Parathyroid adenoma (tissue), 2 donors: Measurements from ENCODE around the gene GATB.

Experiments
- H2AFZ ChIP-seq: fragments of 300-600 bp; sonication (generic); one replicate; pipeline ENCODE4 v1.7.0; 2017; ENCODE audit warnings: antibody characterized with exemption, mild to moderate bottlenecking
- H3K27ac ChIP-seq: fragments of 300-600 bp; sonication (generic); one replicate; pipeline ENCODE4 v1.7.0; 2017
- H3K27me3 ChIP-seq: fragments of 300-600 bp; sonication (generic); one replicate; pipeline ENCODE4 v1.7.0; 2017; ENCODE audit warnings: low read length; ENCODE audit not compliant: control insufficient read depth, insufficient read depth
- H3K36me3 ChIP-seq: fragments of 300-600 bp; sonication (generic); one replicate; pipeline ENCODE4 v1.7.0; 2017; ENCODE audit warnings: low read length; ENCODE audit not compliant: control insufficient read depth, insufficient read depth
- H3K4me1 ChIP-seq: fragments of 300-600 bp; sonication (generic); one replicate; pipeline ENCODE4 v1.7.0; 2017; ENCODE audit warnings: control low read depth
- H3K4me2 ChIP-seq: fragments of 300-600 bp; sonication (generic); one replicate; pipeline ENCODE4 v1.7.0; 2017; ENCODE audit warnings: low read length
- H3K4me3 ChIP-seq: fragments of 300-600 bp; sonication (generic); one replicate; pipeline ENCODE4 v1.7.0; 2017; ENCODE audit warnings: low read depth, low read length
- H3K79me2 ChIP-seq: fragments of 300-600 bp; sonication (generic); one replicate; pipeline ENCODE4 v1.7.0; 2017; ENCODE audit warnings: control low read depth
- H3K9ac ChIP-seq: fragments of 300-600 bp; sonication (generic); one replicate; pipeline ENCODE4 v1.7.0; 2017; ENCODE audit warnings: mild to moderate bottlenecking
- H3K9me3 ChIP-seq: fragments of 300-600 bp; sonication (generic); one replicate; pipeline ENCODE4 v1.7.0; 2017; ENCODE audit warnings: low read length; ENCODE audit not compliant: control insufficient read depth
- TF ChIP-seq, protein P1 (sequence below): fragments of 300-600 bp; sonication (generic); IDR thresholded peaks from one replicate; pipeline ENCODE4 v1.7.0; 2017; ENCODE audit warnings: antibody characterized with exemption, mild to moderate bottlenecking
- donor health status: primary hyperparathyroidism.

The GATB gene

DNA sequence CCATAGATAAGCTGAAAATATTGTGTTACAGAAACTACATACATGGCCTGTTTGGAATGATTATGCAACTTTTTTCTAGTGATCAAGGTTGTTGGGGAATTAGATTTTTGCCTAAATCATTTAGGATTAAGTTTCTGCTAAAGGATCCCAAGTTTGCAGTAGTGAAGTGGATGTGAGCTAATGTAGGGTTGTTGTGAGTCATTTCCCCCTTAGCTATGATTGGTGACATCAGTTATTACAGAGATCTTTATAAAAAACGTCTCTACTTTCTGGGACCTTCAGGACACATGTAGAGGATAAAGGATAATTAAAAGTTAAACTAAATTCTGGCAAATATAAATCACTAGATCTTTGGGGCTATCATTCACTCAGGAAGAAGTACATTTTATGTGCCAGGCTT lies 133.3 kb downstream of the GATB start:
- Histone ChIP-seq H3K4me1 (no peaks in the 10 kb centered on the region), H3K27me3 (no peaks in the 10 kb centered on the region), H3K9me3 (no peaks in the 10 kb centered on the region), H3K36me3 (no peaks in the 10 kb centered on the region), H3K4me3 (no peak overlapping the region), H3K79me2 (no peaks in the 10 kb centered on the region), H2AFZ (no peak overlapping the region), H3K4me2 (no peak overlapping the region), H3K9ac (no peak overlapping the region), H3K27ac (no peak overlapping the region)
- TF ChIP-seq, protein P1, sequence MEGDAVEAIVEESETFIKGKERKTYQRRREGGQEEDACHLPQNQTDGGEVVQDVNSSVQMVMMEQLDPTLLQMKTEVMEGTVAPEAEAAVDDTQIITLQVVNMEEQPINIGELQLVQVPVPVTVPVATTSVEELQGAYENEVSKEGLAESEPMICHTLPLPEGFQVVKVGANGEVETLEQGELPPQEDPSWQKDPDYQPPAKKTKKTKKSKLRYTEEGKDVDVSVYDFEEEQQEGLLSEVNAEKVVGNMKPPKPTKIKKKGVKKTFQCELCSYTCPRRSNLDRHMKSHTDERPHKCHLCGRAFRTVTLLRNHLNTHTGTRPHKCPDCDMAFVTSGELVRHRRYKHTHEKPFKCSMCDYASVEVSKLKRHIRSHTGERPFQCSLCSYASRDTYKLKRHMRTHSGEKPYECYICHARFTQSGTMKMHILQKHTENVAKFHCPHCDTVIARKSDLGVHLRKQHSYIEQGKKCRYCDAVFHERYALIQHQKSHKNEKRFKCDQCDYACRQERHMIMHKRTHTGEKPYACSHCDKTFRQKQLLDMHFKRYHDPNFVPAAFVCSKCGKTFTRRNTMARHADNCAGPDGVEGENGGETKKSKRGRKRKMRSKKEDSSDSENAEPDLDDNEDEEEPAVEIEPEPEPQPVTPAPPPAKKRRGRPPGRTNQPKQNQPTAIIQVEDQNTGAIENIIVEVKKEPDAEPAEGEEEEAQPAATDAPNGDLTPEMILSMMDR: no peak

DNA sequence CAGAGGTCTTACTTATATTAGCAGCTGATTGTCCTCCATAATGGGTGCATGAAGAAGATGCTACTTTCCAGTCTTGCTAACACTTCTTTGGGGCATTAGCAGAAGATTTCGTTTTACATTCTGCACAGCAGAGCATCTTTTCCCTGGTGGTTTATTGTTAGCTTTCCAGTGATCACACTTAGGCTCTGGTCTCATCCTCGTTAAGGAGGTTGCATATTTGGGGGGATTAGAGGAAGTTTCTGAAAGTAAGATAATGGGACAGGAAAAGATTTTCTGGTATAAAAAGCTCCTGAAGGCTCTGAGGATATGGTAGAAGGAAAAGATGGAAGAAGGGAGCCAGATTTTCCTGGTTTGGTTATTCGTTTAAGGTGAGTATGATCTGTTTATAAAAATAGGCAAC lies 134.1 kb downstream of the GATB start:
- no peak overlapping the region for H2AFZ ChIP-seq
- H3K27ac ChIP-seq: no peak overlapping the region
- no peaks in the 10 kb centered on the region for H3K4me1 ChIP-seq
- no peaks in the 10 kb centered on the region for H3K27me3 ChIP-seq
- H3K4me2 ChIP-seq: no peak overlapping the region
- no peaks in the 10 kb centered on the region for H3K36me3 ChIP-seq
- TF ChIP-seq, protein P1: no peak
- no peaks in the 10 kb centered on the region for H3K9me3 ChIP-seq
- H3K79me2 ChIP-seq: no peaks in the 10 kb centered on the region
- H3K9ac ChIP-seq: no peak overlapping the region
- no peak overlapping the region for H3K4me3 ChIP-seq

DNA sequence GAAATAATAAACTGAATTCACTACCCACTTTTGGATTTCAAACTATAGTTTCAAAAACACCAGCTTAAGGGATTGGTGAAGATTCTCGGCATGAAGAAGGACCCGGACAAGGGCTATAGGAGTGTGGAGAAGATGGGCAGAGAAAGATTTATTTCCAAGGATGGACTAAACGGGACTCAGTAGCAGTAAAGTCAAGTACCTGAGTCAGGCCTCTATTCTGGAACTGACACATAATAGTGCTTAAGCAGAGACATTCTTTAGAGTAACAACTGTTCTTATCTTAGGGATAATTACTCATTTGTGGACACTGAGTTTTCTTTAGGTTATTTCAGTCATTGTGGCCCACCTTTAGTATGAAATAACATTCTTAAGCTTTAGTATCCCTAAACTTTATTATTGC lies 134.6 kb downstream of the GATB start:
- H3K79me2 ChIP-seq: no peaks in the 10 kb centered on the region
- no peaks in the 10 kb centered on the region for H3K4me1 ChIP-seq
- H3K27me3 ChIP-seq: no peaks in the 10 kb centered on the region
- no peak overlapping the region for H2AFZ ChIP-seq
- H3K36me3 ChIP-seq: no peaks in the 10 kb centered on the region
- H3K9me3 ChIP-seq: no peaks in the 10 kb centered on the region
- no peak overlapping the region for H3K4me2 ChIP-seq
- no peak overlapping the region for H3K9ac ChIP-seq
- TF ChIP-seq, protein P1: no peak
- no peak overlapping the region for H3K4me3 ChIP-seq
- no peak overlapping the region for H3K27ac ChIP-seq

DNA sequence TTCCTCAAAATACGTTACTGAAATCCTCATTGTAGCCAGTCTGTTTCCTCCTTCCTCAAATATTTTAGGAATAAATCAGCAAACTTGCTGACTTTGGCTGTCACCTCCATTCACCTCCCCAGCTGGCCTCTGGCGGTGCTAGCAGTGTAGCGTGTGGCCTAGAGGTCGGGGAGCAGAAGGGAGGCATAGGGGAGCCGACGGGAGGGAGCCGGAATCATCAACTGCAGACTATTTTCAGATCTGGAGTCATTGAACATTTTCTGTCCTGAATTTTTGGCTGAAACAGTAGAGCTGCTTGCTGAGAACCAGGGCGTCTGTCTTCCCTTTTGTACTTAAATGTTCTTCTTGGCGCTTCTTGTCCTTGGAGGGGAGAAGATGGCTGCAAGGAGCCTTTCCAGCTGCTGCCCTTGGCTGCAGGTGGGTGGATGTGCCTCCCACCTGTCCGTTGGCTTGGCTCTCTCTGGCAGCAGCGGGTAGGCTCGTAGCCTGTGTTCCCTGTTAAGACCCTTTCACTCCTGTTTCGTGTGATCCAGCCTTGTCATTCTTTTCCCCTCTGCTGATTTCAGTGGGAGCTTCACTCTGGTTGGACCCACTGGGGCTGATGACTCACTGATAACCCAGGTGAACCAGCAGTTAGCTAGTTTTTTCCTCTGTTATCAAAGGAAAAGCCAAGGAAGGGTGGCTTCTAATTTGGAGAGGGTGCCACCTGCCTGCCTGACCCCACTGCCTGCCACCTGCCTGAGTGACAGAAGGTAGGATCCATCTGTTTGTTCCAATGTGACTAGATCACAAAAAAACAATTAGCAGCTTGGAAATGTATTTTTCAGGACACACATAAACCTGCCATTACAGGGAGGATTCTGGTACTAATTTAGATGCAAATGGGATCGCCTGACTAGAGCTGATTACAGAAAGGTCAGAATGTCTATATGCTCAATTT lies 135.9 kb downstream of the GATB start:
- Histone ChIP-seq H3K9me3 (no peaks in the 10 kb centered on the region), H3K27me3 (no peaks in the 10 kb centered on the region), H3K4me3 (no peak overlapping the region), H3K9ac (no peak overlapping the region), H3K27ac (no peak overlapping the region), H3K79me2 (no peaks in the 10 kb centered on the region), H3K36me3 (no peaks in the 10 kb centered on the region), H3K4me2 (no peak overlapping the region), H2AFZ (no peak overlapping the region), H3K4me1 (no peaks in the 10 kb centered on the region)
- TF ChIP-seq, protein P1: no peak
